PC-3 (cell line): ENCODE results near the gene HIP1R.

Source experiments
- CTCF ChIP-seq: fragments of 300-600 bp; sonication (generic); conservative IDR thresholded peaks from 2 replicates; pipeline ENCODE4 v1.5.1; 2017; ENCODE audit warnings: antibody characterized with exemption, low read depth, mild to moderate bottlenecking, low read length
- EZH2phosphoT487 ChIP-seq: fragments of 300-600 bp; sonication (generic); IDR thresholded peaks from 2 replicates; pipeline ENCODE4 v1.6.1; 2018; ENCODE audit warnings: mild to moderate bottlenecking, antibody characterized with exemption, low read length, borderline replicate concordance

- TF ChIP-seq CTCF, result no peak; the same call in 1 of the 2 replicates
- TF ChIP-seq EZH2phosphoT487, result no peak
Measured at GRCh38 chr12:122889761-122890520, 54.7 kb downstream of the HIP1R start.
